Breast epithelium (tissue), 3 donors: ENCODE results near the gene MYO1D.

Experiments used
- POLR2A ChIP-seq: fragments of 450-650 bp; IDR thresholded peaks from one replicate; pipeline ENCODE4 v1.6.1; 2016; ENCODE audit warnings: antibody characterized with exemption, mild to moderate bottlenecking, moderate library complexity
- POLR2AphosphoS5 ChIP-seq, 3 donors: sonication (generic); formaldehyde crosslinking; IDR thresholded peaks; one replicate each; pipeline ENCODE4 v1.6.1; 2017; ENCODE audit warnings: antibody characterized with exemption in 3 of 3
- TF ChIP-seq, protein P1 (sequence below), 3 donors: fragments of 450-650 bp; IDR thresholded peaks; one replicate each; pipeline ENCODE4 v1.5.1; 2016 to 2017; ENCODE audit warnings: antibody characterized with exemption in 3 of 3, mild to moderate bottlenecking in 3 of 3, moderate library complexity in 3 of 3

DNA sequence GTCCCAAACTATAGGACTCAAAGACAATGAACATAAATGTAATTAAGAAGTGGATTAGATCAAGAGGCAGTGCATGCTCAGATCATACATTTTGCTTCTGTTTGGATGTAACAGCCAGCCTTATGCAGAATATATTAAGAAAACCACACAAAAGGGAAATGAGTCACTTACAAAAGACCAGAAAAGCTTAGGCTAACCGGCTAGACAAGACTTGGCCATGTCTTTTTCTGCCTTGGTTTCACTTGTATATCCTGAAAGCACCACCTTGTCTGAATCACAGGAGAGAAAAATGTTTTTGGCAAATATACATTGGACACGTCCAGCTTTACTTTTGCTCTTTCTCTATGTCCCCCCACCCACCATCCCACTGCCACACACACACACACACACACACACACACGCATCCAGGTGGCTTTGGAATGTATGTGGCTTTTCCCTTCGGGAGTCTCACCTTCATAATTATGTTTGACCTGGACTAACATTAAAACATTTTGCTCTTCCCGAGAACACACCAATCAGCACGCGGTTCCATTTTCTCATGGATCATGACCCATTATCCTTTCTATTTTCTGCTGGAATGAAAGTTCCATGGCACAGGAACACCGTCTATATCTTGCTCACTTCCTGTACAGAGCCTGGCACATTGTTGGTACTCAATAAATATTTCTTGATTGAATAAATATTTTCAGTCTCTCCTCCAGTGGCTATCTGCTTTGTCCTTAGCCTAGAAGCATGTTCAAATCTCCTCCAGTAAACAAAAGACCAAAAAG is 325.6 kb downstream of the MYO1D start:
- TF ChIP-seq POLR2AphosphoS5 (IDR thresholded peaks at IDR 0.05): no peak
- TF ChIP-seq POLR2A: no peak
- TF ChIP-seq, protein P1, sequence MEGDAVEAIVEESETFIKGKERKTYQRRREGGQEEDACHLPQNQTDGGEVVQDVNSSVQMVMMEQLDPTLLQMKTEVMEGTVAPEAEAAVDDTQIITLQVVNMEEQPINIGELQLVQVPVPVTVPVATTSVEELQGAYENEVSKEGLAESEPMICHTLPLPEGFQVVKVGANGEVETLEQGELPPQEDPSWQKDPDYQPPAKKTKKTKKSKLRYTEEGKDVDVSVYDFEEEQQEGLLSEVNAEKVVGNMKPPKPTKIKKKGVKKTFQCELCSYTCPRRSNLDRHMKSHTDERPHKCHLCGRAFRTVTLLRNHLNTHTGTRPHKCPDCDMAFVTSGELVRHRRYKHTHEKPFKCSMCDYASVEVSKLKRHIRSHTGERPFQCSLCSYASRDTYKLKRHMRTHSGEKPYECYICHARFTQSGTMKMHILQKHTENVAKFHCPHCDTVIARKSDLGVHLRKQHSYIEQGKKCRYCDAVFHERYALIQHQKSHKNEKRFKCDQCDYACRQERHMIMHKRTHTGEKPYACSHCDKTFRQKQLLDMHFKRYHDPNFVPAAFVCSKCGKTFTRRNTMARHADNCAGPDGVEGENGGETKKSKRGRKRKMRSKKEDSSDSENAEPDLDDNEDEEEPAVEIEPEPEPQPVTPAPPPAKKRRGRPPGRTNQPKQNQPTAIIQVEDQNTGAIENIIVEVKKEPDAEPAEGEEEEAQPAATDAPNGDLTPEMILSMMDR (IDR thresholded peaks at IDR 0.05): no peak
